GM21381 (cell line): ENCODE data around the gene SAMD11.

Source experiments
- ATAC-seq: cut with Tn5 transposase; IDR thresholded peaks from one replicate; pipeline ENCODE4 v1.9.1; 2021; ENCODE audit warnings: mild to moderate bottlenecking, moderate library complexity; ENCODE audit not compliant: unreplicated experiment

The SAMD11 gene

DNA sequence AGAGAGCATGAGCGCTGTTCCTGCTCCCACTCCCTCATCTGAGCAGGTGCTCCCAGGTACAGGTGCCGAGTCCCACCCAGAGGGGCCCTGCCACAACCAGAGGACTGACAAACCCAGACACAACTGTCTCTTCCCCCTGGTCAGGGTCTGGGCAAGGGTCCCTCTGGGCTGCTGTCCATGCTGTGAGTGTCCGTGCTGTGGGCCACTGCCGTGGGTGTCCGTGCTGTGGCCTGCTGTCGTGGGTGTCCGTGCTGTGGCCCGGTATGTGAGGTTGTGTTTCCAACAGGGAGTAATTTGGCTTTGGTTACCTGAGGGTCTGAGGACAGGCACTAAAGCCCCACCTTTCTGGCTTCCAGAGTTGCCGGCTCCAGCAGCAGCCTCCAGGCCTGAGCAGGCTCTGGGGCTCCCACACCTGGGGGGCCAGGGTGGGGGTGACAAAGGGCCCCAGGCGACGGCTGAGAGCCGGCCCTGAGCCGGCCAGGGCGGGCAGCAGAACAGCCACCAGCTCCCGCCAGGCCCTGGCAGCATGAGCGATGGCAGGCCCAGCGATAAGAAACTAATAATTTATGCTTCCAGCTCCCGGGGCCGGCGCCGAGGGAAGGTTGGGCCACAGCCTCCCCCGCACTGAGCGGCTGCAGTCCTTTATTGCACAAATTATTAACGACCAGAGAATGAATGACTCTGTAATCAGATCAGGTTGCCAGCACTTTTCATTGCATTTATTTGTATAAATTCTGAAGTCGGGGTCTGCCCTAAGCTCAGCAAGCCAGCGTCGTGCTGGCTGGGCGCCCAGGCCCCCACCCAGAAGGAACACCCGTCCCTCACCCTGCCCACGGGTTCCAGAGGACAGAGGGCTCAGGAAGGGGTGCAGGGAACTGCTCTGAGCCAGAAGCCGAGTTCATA, 7.3 kb upstream of the SAMD11 start:
- no peak for ATAC-seq

DNA sequence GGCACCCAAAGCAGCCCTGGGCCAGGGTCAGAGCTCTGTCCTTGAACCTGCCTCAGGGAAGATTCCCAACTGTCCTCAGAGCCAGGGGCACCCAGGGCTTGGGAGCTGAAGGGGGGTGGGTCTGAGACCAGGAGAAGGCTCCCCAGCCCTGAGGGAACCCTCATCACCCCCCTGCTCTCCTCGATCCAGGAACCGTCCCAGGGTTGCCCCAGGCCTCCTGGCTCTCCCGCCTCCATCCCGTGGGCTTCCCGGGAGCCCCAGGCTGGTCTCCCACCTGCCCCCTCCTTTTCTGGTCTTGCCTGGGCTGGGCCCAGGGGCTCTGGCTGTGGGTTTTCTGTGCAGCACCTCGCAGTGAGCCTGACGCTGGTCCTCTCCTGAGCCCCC, 6.7 kb upstream of the SAMD11 start:
- no peak for ATAC-seq

DNA sequence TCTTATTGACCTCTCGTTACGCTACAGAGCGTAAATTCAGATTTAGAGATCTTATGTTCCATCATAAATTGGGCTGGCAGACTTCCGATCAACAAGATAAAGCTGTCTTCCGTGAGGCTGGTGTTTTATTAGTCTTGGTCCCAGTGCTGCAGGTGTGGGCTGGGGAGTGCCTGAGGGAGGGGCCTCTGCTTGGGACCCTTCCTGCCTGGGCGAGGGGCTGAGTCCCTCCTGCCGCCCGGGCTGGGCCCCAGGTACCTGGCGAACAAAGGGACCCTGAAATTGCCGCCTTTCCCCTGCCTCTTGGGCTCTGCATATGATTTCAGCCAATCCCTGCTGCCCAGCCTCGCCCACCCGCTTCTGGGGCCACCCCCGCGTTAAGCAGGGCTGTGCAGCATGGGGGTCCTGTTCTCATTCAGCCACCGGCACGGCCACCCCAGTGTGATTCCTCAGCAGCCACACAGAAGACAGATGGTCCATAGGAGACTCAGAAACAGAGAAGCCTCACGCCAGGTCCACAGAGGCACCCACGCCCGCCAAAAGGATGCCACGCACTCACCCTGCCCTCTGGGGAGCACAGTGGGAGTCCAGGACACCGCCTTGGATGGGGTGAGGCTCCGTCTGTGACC, 6.1 kb upstream of the SAMD11 start:
- ATAC-seq: no peak

DNA sequence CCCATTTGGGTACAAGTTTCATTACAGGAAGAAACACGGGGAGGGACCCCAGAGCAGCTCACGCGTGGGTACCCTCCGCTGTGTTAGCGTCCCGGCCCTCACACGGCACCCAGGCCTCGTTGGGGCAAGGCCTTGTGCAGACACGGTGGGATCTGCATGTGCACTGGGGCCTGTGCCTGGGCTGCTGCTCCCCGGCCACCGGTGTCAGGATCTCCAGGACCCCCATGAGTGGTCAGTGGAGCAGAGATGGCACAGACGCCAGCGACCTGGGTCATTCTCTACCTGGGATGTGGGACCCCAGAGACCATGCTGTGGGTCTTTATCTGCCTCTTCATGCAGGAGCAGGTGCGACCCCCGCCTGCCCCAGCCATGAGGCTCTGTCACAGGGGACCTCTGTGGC, 5.4 kb upstream of the SAMD11 start:
- ATAC-seq: no peak

DNA sequence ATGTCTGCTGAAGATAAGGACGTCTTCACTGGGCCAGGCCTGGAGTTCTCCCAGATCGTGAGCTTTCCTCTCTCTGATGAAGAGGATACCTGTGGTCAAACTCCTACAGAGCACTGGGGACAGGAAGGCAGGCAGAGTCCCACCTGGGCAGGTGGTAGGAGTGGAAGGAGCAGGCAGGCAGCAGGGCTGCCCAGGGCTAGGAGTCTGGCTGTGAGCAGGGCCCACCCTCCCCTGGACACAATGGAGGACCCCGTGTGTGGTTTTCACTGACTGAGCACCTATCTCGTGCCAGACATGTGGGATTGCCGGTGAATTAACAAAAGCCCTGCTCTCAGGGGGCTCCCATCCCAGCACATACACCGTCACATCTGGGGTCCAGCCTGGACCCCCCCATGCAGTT, 4.9 kb upstream of the SAMD11 start:
- no peak for ATAC-seq

DNA sequence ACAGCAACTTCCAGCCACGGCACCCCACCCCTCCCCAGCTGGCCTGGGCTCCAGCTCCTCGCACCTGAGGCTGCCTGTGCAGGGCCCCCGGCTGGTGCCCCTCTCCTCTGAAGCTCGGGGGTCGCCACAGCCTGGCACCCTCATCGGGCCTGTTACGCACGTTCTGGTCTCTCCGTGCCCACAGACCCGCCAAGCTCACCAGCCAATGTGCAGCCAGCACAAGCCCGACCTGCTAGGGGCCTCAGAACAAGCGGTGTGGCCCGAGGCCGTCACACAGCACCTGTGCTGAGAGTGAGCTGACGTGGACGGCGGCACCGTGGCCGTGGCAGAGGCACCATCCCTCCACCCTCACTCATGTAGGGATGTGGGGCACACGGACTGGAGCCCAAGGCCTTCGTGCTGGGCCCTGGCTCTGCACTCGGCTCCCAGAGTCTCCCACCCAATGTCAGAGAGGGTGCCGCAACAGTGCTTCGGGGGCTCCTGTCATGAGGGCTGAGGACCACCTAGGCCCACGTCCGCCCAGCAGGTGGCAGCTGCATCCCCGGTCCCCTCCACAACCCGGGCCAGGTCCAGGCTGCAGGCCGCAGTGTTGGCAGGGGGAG, 4.4 kb upstream of the SAMD11 start:
- no peak for ATAC-seq

DNA sequence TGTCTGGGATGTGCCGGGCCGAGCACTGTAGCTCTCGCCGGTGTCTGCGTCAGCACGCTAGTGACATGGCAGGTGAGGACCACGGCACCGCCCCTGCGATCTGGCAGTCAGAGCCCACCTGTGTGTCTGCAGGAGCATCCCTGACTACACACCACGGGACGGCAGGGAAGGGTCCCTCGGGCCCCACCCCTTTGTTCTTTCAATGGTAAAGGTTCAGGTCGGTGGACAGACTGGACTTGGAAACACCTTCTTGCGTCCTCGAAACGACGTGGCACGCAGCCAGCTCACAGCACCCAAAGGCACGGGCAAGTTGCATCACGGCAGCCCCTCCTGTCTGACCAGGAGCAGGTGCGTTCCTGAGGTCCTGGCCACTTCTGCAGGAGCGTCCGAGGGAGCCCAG, 3.7 kb upstream of the SAMD11 start:
- no peak for ATAC-seq

DNA sequence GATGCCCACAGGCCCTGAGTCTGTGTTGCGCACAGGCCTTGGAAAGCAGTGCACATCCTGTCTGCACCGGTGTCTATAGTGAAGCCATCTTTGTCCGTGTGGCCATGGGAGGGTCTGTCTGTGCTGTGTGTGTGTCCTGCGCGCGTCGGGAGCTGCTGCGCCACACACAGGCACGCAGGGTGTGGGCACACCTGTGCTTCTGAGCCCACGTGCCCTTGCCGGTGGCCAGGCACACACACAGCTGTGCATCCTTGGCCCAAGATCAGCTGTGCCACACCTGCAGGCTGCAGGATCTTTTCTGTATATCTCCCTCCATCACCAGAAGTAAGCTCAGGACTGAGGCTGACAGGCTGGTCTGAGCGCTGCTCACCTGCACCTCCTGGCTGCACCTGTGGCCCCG, 3.2 kb upstream of the SAMD11 start:
- no peak for ATAC-seq

DNA sequence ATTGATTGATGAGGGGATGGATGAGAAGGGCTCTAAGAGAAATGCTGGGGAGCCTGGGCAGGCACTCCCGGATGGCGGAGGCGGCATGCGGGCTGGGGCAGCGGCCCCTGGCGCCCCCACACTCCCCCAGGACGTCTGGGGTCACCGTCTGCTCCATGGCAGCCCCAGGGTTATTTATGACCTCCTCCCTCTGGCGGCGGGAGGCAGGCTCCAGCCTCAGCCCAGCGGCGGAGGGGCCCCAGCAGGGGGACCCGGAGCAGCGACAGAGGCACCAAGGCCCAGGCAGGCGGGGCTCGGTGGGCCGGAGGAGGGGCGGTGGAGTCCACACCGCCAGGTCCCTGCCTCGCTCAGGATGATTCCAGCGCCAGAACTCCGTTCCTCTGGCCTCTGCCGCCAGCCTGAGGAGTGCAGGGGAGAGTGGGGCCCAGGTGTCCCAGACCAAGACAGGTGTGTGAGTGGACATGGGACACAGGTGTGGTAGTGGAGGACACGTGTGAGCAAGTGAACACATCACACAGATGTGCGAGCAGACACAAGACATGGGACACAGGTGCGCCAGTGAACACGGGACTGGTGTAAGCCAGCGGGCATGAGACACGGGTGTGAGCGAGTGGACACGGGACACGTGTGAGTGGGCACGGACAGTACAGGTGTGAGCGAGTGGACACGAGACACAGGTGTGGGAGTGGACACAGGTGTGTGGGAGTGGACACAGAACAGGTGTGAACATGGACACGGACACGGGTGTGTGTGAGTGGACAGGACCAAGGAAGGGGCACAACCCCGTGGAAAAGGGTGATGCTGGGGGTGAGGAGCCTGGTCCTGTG, 2.5 kb upstream of the SAMD11 start:
- ATAC-seq: no peak

DNA sequence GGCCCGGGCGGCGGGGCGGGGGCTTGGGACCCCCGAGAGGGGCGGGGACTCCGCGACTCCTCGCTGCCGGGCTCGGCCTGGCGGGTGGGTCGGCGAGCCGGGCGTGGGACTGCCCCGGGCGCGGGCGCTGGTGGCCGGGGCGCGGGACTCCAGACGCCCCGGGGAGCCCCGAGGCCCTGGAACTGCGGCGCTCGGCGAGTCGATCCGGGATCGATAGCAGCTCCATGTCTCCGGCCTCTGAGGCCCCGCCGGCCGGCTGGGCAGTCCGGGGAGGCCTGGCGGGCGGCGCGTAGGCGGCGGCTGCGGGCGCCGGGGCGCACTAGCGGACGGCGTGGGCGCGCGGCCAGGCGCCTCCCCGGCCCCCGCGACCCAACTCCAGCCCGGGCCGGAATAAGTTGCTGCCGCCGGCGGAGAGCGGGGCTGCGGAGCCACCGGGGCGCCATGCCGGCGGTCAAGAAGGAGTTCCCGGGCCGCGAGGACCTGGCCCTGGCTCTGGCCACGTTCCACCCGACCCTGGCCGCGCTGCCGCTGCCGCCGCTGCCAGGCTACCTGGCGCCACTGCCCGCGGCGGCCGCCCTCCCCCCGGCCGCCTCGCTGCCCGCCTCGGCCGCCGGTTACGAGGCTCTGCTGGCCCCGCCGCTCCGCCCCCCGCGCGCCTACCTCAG, 400 bp downstream of the SAMD11 start:
- no peak for ATAC-seq

DNA sequence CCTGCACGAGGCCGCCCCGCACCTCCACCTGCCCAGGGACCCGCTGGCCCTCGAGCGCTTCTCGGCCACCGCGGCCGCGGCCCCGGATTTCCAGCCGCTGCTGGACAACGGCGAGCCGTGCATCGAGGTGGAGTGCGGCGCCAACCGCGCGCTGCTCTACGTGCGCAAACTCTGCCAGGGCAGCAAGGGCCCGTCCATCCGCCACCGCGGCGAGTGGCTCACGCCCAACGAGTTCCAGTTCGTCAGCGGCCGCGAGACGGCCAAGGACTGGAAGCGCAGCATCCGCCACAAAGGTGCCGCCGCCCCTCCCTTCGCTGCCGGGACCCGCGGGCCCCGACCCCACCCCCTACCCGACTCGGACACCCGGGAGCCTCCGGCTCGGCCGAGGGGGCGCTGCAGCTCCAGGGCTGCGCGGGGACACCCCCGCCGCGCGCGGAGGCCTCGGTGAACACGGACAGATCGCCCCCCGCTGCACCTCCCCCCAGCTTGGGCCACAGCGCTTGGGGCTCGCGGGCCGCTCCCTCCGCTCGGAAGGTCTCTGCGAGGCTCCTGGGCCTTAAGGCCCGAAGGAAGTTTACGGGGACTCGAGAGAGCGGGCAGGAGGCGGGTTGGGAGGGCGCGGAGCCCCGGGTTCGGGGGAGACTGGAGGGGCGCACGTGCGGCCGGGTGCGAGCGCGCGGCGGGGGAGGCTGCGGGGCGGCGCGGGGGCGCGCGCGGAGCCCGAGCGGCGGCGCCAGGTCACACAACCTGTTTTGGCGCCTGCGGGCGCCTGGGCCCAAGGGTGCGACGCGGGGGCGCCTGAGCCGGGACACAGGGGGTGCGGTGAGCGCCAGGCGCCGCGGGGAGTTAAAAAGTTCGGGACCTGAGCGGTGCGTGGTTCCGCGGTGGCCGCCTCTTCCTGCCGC, 1.2 kb downstream of the SAMD11 start:
- ATAC-seq: no peak

DNA sequence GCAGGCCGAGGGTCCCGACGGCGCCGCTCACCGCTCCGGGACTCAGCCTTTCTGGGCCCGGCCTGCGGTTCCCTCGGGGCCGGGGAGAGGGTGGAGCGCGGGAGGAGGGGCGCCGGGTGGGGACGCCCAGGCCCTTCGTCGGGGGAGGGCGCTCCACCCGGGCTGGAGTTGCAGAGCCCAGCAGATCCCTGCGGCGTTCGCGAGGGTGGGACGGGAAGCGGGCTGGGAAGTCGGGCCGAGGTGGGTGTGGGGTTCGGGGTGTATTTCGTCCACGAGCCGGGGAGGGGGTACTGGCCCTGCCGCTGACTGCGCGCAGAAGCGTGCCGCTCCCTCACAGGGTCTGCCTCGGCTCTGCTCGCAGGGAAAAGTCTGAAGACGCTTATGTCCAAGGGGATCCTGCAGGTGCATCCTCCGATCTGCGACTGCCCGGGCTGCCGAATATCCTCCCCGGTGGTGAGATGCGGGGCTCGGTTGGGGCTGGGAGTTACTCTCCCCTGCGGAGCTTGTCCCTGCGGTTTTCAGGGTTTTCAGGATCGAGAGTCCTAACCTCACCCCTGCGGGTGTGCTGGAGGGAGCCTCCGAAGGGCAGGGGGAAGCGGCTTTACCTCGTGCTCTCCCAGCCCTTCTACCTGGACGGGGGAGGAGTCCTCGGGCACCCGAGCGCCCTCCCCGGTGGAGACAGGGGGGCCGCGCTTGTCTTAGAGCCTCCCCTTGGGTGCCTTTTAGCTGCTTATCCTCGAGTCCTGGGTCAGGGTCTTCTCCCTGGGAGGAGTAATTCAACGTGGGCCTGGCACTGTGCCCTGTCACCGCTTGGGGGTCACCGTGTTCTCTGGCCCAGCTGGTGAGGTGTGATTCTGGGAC, 2.1 kb downstream of the SAMD11 start:
- ATAC-seq: no peak

DNA sequence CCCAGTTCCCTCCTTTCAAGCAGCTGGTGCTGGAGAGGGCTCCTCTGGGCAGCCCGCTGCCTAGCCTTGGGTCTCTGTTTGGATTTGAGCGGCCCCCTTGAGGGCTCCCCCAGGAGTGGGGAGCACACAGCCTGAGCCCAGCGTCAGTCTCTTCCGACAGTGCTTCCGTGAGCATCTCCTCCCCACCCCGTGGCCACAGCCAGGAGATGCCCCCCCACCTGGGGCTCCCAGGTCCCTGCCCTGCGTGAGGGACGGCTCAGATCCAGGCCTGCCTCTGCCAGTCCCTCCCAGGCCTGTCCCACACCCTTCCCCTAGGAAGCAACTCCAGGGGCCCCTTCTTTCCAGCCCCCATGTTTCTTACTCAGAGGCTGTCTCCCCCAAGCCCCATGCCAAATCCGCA, 3.5 kb downstream of the SAMD11 start:
- ATAC-seq: no peak

DNA sequence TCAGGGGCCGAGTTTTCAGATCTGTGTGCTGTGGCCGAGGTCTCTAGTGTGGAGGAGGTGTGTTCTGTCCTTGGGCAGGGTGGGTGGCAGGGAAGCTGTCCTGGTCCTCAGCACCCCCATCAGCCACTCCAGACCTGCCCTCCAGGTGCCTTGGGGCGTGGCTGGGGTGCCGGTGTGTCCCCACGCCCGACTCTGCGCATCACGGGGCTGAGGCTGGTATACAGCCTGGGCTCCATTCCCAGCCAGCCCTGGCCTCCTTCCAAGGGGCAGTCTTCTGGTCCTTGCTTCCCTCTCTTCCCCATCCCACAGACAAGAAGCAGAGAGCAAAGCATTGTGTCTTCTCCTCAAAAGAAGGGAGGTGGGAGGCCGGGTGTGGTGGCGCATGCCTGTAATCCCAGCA, 4.0 kb downstream of the SAMD11 start:
- no peak for ATAC-seq

DNA sequence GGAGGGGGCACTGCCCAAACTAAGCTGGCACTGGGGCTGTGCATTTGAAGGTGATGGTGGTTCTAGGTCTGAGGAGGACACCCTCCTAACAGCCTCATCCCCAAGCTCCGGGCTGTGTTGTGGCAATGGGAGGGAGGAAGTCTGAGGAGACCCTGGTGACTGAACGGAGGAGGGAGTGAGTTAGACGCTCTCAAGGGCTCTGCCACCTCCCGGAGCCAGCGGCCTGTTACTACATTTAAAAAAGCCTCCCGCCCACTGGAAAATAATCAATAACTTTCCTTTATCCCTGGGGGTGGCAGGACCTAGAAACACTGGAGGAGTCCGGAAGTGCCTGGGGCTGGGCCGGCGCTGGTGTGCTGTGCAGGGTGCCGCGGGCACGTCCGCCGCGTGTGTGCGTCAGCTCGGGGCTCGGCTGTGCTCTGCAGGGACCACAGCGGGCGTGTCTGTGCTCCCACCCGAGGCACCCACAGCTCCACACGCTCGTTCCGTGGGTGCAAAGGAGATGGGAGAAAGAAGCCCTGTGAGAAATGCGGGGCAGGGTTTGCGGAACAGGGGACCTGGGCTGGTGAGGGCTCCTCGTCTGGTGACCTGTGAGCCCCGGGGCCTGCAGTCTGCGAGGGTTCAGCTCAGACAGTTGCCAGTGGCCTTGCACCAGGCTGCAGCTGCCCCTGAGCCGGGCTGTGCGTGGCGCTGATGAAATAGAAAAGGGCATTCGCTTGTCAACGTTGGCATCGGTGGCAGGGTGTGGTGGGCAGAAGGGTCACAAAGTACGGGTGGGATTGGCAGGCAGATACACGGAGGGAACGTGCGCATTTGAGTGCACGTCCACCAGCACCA, 5.3 kb downstream of the SAMD11 start:
- no peak for ATAC-seq

DNA sequence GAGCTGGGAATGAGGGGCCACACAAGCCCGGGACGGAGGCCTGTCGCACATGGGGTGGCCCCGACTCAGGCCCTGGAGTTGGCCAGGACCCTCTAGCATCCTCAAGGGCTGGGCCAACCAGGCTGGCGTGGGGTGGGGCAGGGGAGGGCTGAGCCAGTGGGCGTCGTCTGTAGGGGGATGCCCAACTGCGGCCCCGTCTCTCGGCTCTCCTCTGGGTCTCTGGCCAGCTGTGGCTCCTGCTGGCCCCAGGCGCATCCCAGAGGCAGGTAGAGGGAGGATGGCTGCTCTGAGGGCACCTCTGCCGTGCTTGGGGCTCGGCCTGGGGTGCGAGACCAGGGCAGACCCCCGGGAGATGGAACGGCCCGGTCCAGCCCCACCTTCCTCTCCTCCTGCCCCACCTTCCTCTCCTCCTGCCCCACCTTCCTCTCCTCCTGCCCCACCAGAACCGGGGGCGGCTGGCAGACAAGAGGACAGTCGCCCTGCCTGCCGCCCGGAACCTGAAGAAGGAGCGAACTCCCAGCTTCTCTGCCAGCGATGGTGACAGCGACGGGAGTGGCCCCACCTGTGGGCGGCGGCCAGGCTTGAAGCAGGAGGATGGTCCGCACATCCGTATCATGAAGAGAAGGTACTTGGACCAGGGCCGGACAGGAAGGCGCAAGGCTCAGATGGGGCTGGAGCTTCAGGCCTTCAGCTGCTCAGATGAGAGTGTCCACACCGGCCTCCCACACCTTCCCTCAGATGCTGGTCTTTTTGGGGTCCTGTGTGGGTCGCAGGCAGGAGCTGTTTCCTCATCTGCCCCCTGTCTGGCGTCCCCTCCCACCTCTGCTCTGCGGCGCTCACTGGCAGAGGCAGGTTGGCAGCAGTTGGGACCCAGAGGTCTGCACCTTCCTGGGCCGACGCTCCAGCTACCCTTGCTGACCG, 6.2 kb downstream of the SAMD11 start:
- ATAC-seq: no peak

DNA sequence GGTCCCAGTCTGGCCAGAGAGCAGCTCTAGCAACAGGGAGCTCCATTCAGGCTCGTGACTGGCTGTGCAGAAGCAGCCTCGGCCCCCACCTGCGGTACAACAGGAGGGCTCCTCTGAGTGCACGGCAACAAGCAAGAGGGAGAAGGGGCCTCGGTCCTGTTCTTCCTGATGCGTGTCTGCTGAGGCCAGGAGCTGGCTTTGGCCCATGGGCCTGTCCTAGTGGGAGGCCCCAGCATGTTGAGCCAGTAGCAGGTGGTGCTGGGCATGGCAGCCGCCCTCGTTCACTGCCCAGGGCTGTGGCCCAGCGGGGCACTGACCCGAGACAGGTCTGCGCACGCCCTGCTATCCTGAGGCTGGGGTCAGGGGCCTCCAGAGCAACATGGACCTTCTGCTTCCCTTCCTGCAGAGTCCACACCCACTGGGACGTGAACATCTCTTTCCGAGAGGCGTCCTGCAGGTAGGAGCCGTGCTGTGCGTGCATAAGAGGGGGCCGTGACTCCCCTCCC, 7.0 kb downstream of the SAMD11 start:
- ATAC-seq: no peak
